ENCODE measurements around the gene RINL. TPM values are rescaled to one million over a fixed set of nuclear protein-coding genes. Genes with fewer than 3 reads are reported as not detected.

RINL gene
- polyA plus RNA-seq, 1 of the 3 experiments (the other 2 are of a cell fraction): 3.8 TPM

- TF ChIP-seq JUND (IDR thresholded peaks at IDR 0.05) (no peak), NRF1 (IDR thresholded peaks at IDR 0.05; ENCODE audit: low read depth, low read length) (no peak), NFIC (IDR thresholded peaks at IDR 0.05; ENCODE audit: borderline replicate concordance) (no peak), MXI1 (IDR thresholded peaks at IDR 0.05; ENCODE audit: low read depth, low read length) (no peak), SMC3 (IDR thresholded peaks at IDR 0.05; ENCODE audit: low read depth, low read length) (no peak)
These were observed 30.8 kb upstream of the RINL start (continued) for GRCh38 chr19:38908911-38909310.

- Histone ChIP-seq H3K4me2 (no peak overlapping the region), H4K20me1 (ENCODE audit: insufficient read depth) (no peaks in the 10 kb centered on the region), H3K9ac (no peak overlapping the region), H3K79me2 (ENCODE audit: insufficient read depth) (peaks cover 10% of the 10 kb centered on the region; the same call in 1 of the 2 replicates), H3K9me3 (no peaks in the 10 kb centered on the region), H3K27ac (ENCODE audit: low read depth in 2 of 2, low read length in 1 of 2) (no peak overlapping the region), H3K27me3 (ENCODE audit: insufficient read depth) (no peaks in the 10 kb centered on the region), H3F3A (replicated peaks; ENCODE audit: insufficient read depth) (no peaks in the 10 kb centered on the region), H3K9me2 (no peaks in the 10 kb centered on the region), H3K36me3 (replicated peaks in 1 of 2; ENCODE audit: control insufficient read depth in 1 of 2, insufficient read depth in 2 of 2, low read length in 1 of 2) (peaks cover 0 to 12% of the 10 kb centered on the region in 2 experiments), H3K4me3 (ENCODE audit: low read depth in 2 of 2, low read length in 1 of 2) (no peak overlapping the region), H3K4me1 (ENCODE audit: control insufficient read depth in 1 of 2, insufficient read depth in 2 of 2, low read depth in 1 of 2, low read length in 1 of 2) (no peaks in the 10 kb centered on the region), H2AFZ (ENCODE audit: low read depth) (no peak overlapping the region)
- no peak for TF ChIP-seq JUND (IDR thresholded peaks at IDR 0.05)
- TF ChIP-seq GATA2 (CRISPR knock-in tag; IDR thresholded peaks at IDR 0.05): no peak
- no peak for TF ChIP-seq NFIC (IDR thresholded peaks at IDR 0.05; ENCODE audit: borderline replicate concordance)
- no peak for TF ChIP-seq FOSL2 (IDR thresholded peaks at IDR 0.05; ENCODE audit: borderline replicate concordance, low read depth)
- TF ChIP-seq EZH2phosphoT487 (IDR thresholded peaks at IDR 0.05; ENCODE audit: borderline replicate concordance, low read depth): no peak
- no peak for TF ChIP-seq RAD21 (IDR thresholded peaks at IDR 0.05; ENCODE audit: low read length)
- TF ChIP-seq, protein P1, sequence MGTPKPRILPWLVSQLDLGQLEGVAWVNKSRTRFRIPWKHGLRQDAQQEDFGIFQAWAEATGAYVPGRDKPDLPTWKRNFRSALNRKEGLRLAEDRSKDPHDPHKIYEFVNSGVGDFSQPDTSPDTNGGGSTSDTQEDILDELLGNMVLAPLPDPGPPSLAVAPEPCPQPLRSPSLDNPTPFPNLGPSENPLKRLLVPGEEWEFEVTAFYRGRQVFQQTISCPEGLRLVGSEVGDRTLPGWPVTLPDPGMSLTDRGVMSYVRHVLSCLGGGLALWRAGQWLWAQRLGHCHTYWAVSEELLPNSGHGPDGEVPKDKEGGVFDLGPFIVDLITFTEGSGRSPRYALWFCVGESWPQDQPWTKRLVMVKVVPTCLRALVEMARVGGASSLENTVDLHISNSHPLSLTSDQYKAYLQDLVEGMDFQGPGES (IDR thresholded peaks at IDR 0.05; ENCODE audit: low read depth, low read length): no peak
- WGBS (ENCODE audit: low lambda C conversion rate): 95% methylated on average over 12 of the region's 12 CpGs
- ChIA-PET CTCF (interaction anchor here (1.0 to 2.3 kb wide), 2 partner anchors 21 to 22 kb away, joined by 3 to 10 read pairs; partner anchors contain the start of genes MRPS12 and SARS2), POLR2A (no interaction called here)
- DNase-seq: no peak
These were observed 29.6 kb upstream of the RINL start for GRCh38 chr19:38907670-38908069.

DNA sequence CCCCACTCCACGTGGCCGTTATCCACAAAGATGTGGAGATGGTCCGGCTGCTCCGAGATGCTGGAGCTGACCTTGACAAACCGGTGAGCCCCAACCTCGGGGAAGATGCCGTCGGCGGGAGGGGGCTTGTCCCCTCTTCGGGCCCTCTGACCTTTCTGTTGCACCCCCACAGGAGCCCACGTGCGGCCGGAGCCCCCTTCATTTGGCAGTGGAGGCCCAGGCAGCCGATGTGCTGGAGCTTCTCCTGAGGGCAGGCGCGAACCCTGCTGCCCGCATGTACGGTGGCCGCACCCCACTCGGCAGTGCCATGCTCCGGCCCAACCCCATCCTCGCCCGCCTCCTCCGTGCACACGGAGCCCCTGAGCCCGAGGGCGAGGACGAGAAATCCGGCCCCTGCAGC, 29.2 kb upstream of the RINL start:
- H2AFZ ChIP-seq (ENCODE audit: low read depth): no peak overlapping the region
- 93% methylated on average over 29 of the region's 29 CpGs for WGBS (ENCODE audit: low lambda C conversion rate)
- no peak overlapping the region for H3K4me2 ChIP-seq
- no peak overlapping the region for H3K27ac ChIP-seq (ENCODE audit: low read depth in 2 of 2, low read length in 1 of 2)
- CTCF ChIA-PET: interaction anchor here (1.5 to 2.3 kb wide), 2 partner anchors 21 to 23 kb away, joined by 4 to 10 read pairs; partner anchors contain the start of genes MRPS12 and SARS2
- no peak overlapping the region for H3K4me3 ChIP-seq (ENCODE audit: low read depth in 2 of 2, low read length in 1 of 2)
- no peaks in the 10 kb centered on the region for H3F3A ChIP-seq (replicated peaks; ENCODE audit: insufficient read depth)
- peaks cover 0 to 12% of the 10 kb centered on the region in 2 experiments for H3K36me3 ChIP-seq (replicated peaks in 1 of 2; ENCODE audit: control insufficient read depth in 1 of 2, insufficient read depth in 2 of 2, low read length in 1 of 2)
- H3K9me2 ChIP-seq: no peaks in the 10 kb centered on the region
- H4K20me1 ChIP-seq (ENCODE audit: insufficient read depth): no peaks in the 10 kb centered on the region
- H3K9me3 ChIP-seq: no peaks in the 10 kb centered on the region
- H3K27me3 ChIP-seq (ENCODE audit: insufficient read depth): no peaks in the 10 kb centered on the region
- no peaks in the 10 kb centered on the region for H3K4me1 ChIP-seq (ENCODE audit: control insufficient read depth in 1 of 2, insufficient read depth in 2 of 2, low read depth in 1 of 2, low read length in 1 of 2)
- peaks cover 15% of the 10 kb centered on the region for H3K79me2 ChIP-seq (ENCODE audit: insufficient read depth)
- no peak for DNase-seq
- H3K9ac ChIP-seq: no peak overlapping the region
- POLR2A ChIA-PET: no interaction called here
- TF ChIP-seq ZBTB33 (IDR thresholded peaks at IDR 0.05; ENCODE audit: borderline replicate concordance, low read depth): no peak
- TF ChIP-seq, protein P1 (IDR thresholded peaks at IDR 0.05; ENCODE audit: low read depth, low read length): no peak
- no peak for TF ChIP-seq EP300 (IDR thresholded peaks at IDR 0.05; ENCODE audit: borderline replicate concordance in 1 of 2, low read depth in 1 of 2, low read length in 1 of 2)
- no peak for TF ChIP-seq RXRA (IDR thresholded peaks at IDR 0.05; ENCODE audit: borderline replicate concordance, low read depth)
- TF ChIP-seq, protein P2, sequence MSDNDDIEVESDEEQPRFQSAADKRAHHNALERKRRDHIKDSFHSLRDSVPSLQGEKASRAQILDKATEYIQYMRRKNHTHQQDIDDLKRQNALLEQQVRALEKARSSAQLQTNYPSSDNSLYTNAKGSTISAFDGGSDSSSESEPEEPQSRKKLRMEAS (IDR thresholded peaks at IDR 0.05; ENCODE audit: low read depth): no peak
- no peak for TF ChIP-seq FOXJ3 (CRISPR knock-in tag; IDR thresholded peaks at IDR 0.05)
- no peak for TF ChIP-seq TAF1 (IDR thresholded peaks at IDR 0.05; ENCODE audit: borderline replicate concordance, low read depth, low read length)
- TF ChIP-seq POLR2AphosphoS5 (IDR thresholded peaks at IDR 0.05; ENCODE audit: low read depth, low read length): no peak
- no peak for TF ChIP-seq GATA2 (CRISPR knock-in tag; IDR thresholded peaks at IDR 0.05)
- TF ChIP-seq, protein P3, sequence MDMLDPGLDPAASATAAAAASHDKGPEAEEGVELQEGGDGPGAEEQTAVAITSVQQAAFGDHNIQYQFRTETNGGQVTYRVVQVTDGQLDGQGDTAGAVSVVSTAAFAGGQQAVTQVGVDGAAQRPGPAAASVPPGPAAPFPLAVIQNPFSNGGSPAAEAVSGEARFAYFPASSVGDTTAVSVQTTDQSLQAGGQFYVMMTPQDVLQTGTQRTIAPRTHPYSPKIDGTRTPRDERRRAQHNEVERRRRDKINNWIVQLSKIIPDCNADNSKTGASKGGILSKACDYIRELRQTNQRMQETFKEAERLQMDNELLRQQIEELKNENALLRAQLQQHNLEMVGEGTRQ (IDR thresholded peaks at IDR 0.05; ENCODE audit: borderline replicate concordance, low read depth, low read length): no peak
